Fibroblast of lung (primary cell): ENCODE results near the gene UBE2G1. TPM values are rescaled to one million over a fixed set of nuclear protein-coding genes. Genes with fewer than 3 reads are reported as not detected.

Experiments used
- DNase-seq, 2 donors: peaks; one replicate each; pipeline versions ENCODE4 v3.0.0 to v3.0.0-alpha.2; 2010; ENCODE audit warnings: low read depth in 2 of 2
- H2AFZ ChIP-seq: 2 replicates; pipeline ENCODE4 v1.5.1; 2012; ENCODE audit warnings: low read length, control low read depth, inconsistent platforms
- H3K27ac ChIP-seq: 2 replicates; pipeline ENCODE4 v1.5.1; 2011; ENCODE audit warnings: low read length, control low read depth; ENCODE audit not compliant: insufficient read depth
- H3K27me3 ChIP-seq: 2 replicates; pipeline ENCODE4 v1.5.1; 2011; ENCODE audit warnings: mild to moderate bottlenecking, low read length; ENCODE audit not compliant: control insufficient read depth, insufficient read depth
- H3K36me3 ChIP-seq: 2 replicates; pipeline ENCODE4 v1.5.1; 2011; ENCODE audit warnings: low read length; ENCODE audit not compliant: control insufficient read depth, insufficient read depth
- H3K4me1 ChIP-seq: 2 replicates; pipeline ENCODE4 v1.5.1; 2011; ENCODE audit warnings: low read length; ENCODE audit not compliant: control insufficient read depth, insufficient read depth; ENCODE audit errors: extremely low read depth
- H3K4me2 ChIP-seq: 2 replicates; pipeline ENCODE4 v1.5.1; 2011; ENCODE audit warnings: low read length, control low read depth; ENCODE audit not compliant: insufficient read depth; ENCODE audit errors: extremely low read depth
- H3K4me3 ChIP-seq, 4 experiments: fragments of 200-600 bp in 1 of 4; sonication (generic) in 1 of 4; replicated peaks in 1 of 4; 2 replicates each; pipeline ENCODE4 v1.5.1; 2011 to 2016; ENCODE audit warnings: low read length in 4 of 4, low read depth in 3 of 4, mild to moderate bottlenecking in 3 of 4, control low read depth in 2 of 4, inconsistent platforms in 1 of 4, mixed read lengths in 1 of 4; ENCODE audit not compliant: insufficient read depth in 1 of 4; ENCODE audit errors: control extremely low read depth in 1 of 4
- H3K79me2 ChIP-seq: 2 replicates; pipeline ENCODE4 v1.5.1; 2012; ENCODE audit warnings: mild to moderate bottlenecking, low read length, inconsistent platforms; ENCODE audit not compliant: control insufficient read depth, insufficient read depth
- H3K9ac ChIP-seq: 2 replicates; pipeline ENCODE4 v1.5.1; 2011; ENCODE audit warnings: mild to moderate bottlenecking, low read length, control low read depth; ENCODE audit not compliant: insufficient read depth
- H3K9me3 ChIP-seq: 2 replicates; pipeline ENCODE4 v1.5.1; 2012; ENCODE audit warnings: low read depth, low read length; ENCODE audit not compliant: control insufficient read depth, insufficient read depth
- H4K20me1 ChIP-seq: 2 replicates; pipeline ENCODE4 v1.5.1; 2011; ENCODE audit warnings: low read length; ENCODE audit not compliant: control insufficient read depth, insufficient read depth; ENCODE audit errors: extremely low read depth
- CTCF ChIP-seq, 2 donors: IDR thresholded peaks in 1 of 2; conservative IDR thresholded peaks in 1 of 2; 1 replicate in 1 of 2; 2 replicates in 1 of 2; pipeline ENCODE4 v1.5.1; 2011 to 2012; ENCODE audit warnings: low read length in 2 of 2, control low read depth in 1 of 2, inconsistent platforms in 1 of 2, low read depth in 1 of 2, mild to moderate bottlenecking in 1 of 2
- EZH2 ChIP-seq: IDR thresholded peaks from 2 replicates; pipeline ENCODE4 v1.5.1; 2012; ENCODE audit warnings: low read length, control low read depth, mild to moderate bottlenecking; ENCODE audit errors: missing control alignments
- polyA plus RNA-seq, 2 donors: library from polyadenylated mRNA; depleted of rRNA in 1 of 2; stranded (reverse) in 1 of 2; unstranded in 1 of 2; fragments of >200 nt; gene quantifications; 2 replicates each; pipeline ENCODE4 v1.2.1, GENCODE V29; 2011 to 2012; ENCODE audit warnings: missing spikeins in 1 of 2
- total RNA-seq: library from RNA; depleted of rRNA; stranded (reverse); fragments of >200 nt; gene quantifications from 2 replicates; pipeline ENCODE4 v1.2.1, GENCODE V29; 2014

Gene UBE2G1
- total and polyA plus RNA-seq, 2 donors (not counting 1 experiment from before 2014, with no cell fraction given), result 30.7 to 48.4 TPM

GRCh38 chr17:4250887-4251286, 115.6 kb downstream of the UBE2G1 start:
- Histone ChIP-seq H3K4me3 (no peak overlapping the region), H3K79me2 (peaks cover 65% of the 10 kb centered on the region), H3K27ac (no peak overlapping the region), H3K9ac (no peak overlapping the region), H3K9me3 (no peaks in the 10 kb centered on the region), H3K4me2 (no peak overlapping the region), H3K36me3 (no peaks in the 10 kb centered on the region), H3K27me3 (no peaks in the 10 kb centered on the region), H2AFZ (no peak overlapping the region), H4K20me1 (peaks cover 3% of the 10 kb centered on the region), H3K4me1 (no peaks in the 10 kb centered on the region)
- DNase-seq, result no peak
- no peak for TF ChIP-seq EZH2
- no peak for TF ChIP-seq CTCF (conservative IDR thresholded peaks at IDR 0.05 in 1 of 2, IDR thresholded peaks at IDR 0.05 in 1 of 2; ENCODE audit: low read depth in 1 of 2, low read length in 2 of 2)

GRCh38 chr17:4249452-4250029, 116.9 kb downstream of the UBE2G1 start:
- DNase-seq, result peak; percentile 39 to 60
- no peak overlapping the region for H3K4me3 ChIP-seq
- peaks cover 71% of the 10 kb centered on the region for H3K79me2 ChIP-seq
- no peak overlapping the region for H3K9ac ChIP-seq
- H3K9me3 ChIP-seq, result no peaks in the 10 kb centered on the region
- no peaks in the 10 kb centered on the region for H3K27me3 ChIP-seq
- H3K36me3 ChIP-seq, result no peaks in the 10 kb centered on the region
- H4K20me1 ChIP-seq, result peaks cover 3% of the 10 kb centered on the region
- H3K4me1 ChIP-seq, result no peaks in the 10 kb centered on the region
- no peak overlapping the region for H3K27ac ChIP-seq
- H2AFZ ChIP-seq, result no peak overlapping the region
- no peak overlapping the region for H3K4me2 ChIP-seq
- TF ChIP-seq EZH2 (no peak), CTCF (conservative IDR thresholded peaks at IDR 0.05 in 1 of 2, IDR thresholded peaks at IDR 0.05 in 1 of 2; ENCODE audit: low read depth in 1 of 2, low read length in 2 of 2) (peak; percentile 54 to 57)

- TF ChIP-seq CTCF (conservative IDR thresholded peaks at IDR 0.05 in 1 of 2, IDR thresholded peaks at IDR 0.05 in 1 of 2; ENCODE audit: low read depth in 1 of 2, low read length in 2 of 2), result no peak
- no peak for TF ChIP-seq EZH2
- no peak overlapping the region for H3K4me3 ChIP-seq
- H2AFZ ChIP-seq, result no peak overlapping the region
- H3K27me3 ChIP-seq, result no peaks in the 10 kb centered on the region
- H3K79me2 ChIP-seq, result peaks cover 71% of the 10 kb centered on the region
- H3K4me2 ChIP-seq, result no peak overlapping the region
- H3K9me3 ChIP-seq, result no peaks in the 10 kb centered on the region
- peaks cover 3% of the 10 kb centered on the region for H4K20me1 ChIP-seq
- no peak for DNase-seq
- H3K9ac ChIP-seq, result no peak overlapping the region
- no peak overlapping the region for H3K27ac ChIP-seq
- H3K36me3 ChIP-seq, result no peaks in the 10 kb centered on the region
- no peaks in the 10 kb centered on the region for H3K4me1 ChIP-seq
Measured at GRCh38 chr17:4248504-4249277, 117.8 kb downstream of the UBE2G1 start.
